GM12878 (cell line): ENCODE data around the gene RSBN1L.

ENCODE experiments used
- ETV6 ChIP-seq, 2 experiments: fragments of 450-650 bp in 1 of 2; IDR thresholded peaks in 1 of 2; conservative IDR thresholded peaks in 1 of 2; 2 replicates each; pipeline ENCODE4 v1.6.1; 2014; ENCODE audit warnings: antibody characterized with exemption in 1 of 2, borderline replicate concordance in 1 of 2, low read depth in 1 of 2, mild to moderate bottlenecking in 1 of 2, moderate library complexity in 1 of 2
- POLR2A ChIP-seq: IDR thresholded peaks from 2 replicates; pipeline ENCODE4 v1.6.1; 2011; ENCODE audit warnings: low read depth, mild to moderate bottlenecking, low read length
- RUNX3 ChIP-seq: IDR thresholded peaks from 2 replicates; pipeline ENCODE4 v1.6.1; 2012; ENCODE audit warnings: low read length, inconsistent platforms
- SREBF1 ChIP-seq: IDR thresholded peaks from 2 replicates; pipeline ENCODE4 v1.6.1; 2012; ENCODE audit warnings: mild to moderate bottlenecking, low read length
- TCF7 ChIP-seq: IDR thresholded peaks from 2 replicates; pipeline ENCODE4 v1.6.1; 2014; ENCODE audit warnings: antibody characterized with exemption, borderline replicate concordance
- TF ChIP-seq, protein P1 (sequence below), 3 experiments: IDR thresholded peaks in 2 of 3; conservative IDR thresholded peaks in 1 of 3; 2 replicates each; pipeline ENCODE4 v1.5.1; 2011; ENCODE audit warnings: low read depth in 3 of 3, low read length in 3 of 3, mild to moderate bottlenecking in 3 of 3, control low read depth in 2 of 3, moderate library complexity in 2 of 3, inconsistent platforms in 1 of 3, mixed read lengths in 1 of 3; ENCODE audit not compliant: control insufficient read depth in 2 of 3, insufficient read depth in 1 of 3; ENCODE audit errors: extremely low read depth in 1 of 3

DNA sequence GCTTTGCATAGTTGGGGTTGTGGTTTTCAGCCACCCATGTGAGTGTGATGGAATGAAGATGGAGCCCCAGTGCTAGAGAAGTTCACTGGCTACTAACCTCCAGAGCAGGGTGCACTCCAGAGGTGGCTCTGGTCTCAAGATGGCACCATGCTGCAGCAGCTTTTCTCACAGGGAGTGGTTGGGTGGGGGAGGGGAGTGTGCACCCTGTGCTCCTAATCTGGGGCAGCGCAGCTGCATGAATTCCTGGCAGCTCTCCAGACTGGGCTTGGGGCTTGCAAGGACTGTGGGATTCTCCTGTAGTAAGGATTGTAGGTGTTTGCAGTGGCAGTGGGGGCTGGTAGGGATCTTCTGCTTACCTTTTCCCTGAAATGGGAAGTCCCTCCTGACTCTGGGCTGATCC, 126.0 kb downstream of the RSBN1L start:
- TF ChIP-seq POLR2A (no peak), ETV6 (conservative IDR thresholded peaks at IDR 0.05 in 1 of 2, IDR thresholded peaks at IDR 0.05 in 1 of 2; ENCODE audit: borderline replicate concordance in 1 of 2, low read depth in 1 of 2) (no peak), TCF7 (no peak), SREBF1 (no peak), RUNX3 (no peak)
- TF ChIP-seq, protein P1, sequence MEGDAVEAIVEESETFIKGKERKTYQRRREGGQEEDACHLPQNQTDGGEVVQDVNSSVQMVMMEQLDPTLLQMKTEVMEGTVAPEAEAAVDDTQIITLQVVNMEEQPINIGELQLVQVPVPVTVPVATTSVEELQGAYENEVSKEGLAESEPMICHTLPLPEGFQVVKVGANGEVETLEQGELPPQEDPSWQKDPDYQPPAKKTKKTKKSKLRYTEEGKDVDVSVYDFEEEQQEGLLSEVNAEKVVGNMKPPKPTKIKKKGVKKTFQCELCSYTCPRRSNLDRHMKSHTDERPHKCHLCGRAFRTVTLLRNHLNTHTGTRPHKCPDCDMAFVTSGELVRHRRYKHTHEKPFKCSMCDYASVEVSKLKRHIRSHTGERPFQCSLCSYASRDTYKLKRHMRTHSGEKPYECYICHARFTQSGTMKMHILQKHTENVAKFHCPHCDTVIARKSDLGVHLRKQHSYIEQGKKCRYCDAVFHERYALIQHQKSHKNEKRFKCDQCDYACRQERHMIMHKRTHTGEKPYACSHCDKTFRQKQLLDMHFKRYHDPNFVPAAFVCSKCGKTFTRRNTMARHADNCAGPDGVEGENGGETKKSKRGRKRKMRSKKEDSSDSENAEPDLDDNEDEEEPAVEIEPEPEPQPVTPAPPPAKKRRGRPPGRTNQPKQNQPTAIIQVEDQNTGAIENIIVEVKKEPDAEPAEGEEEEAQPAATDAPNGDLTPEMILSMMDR (IDR thresholded peaks at IDR 0.05 in 2 of 3, conservative IDR thresholded peaks at IDR 0.05 in 1 of 3; ENCODE audit: control insufficient read depth in 2 of 3, extremely low read depth in 1 of 3, insufficient read depth in 1 of 3, low read depth in 3 of 3, low read length in 3 of 3): no peak
